Thyroid gland (tissue), 4 donors: ENCODE measurements around the gene CCDC34.

Source experiments
- POLR2A ChIP-seq, 2 donors: fragments of 450-650 bp; IDR thresholded peaks; one replicate each; pipeline ENCODE4 v1.6.1; 2017; ENCODE audit warnings: antibody characterized with exemption in 2 of 2, mild to moderate bottlenecking in 2 of 2, moderate library complexity in 1 of 2
- TF ChIP-seq, protein P1 (sequence below), 6 experiments: fragments of 200-600 bp in 3 of 6; fragments of 450-650 bp in 3 of 6; sonication (generic) in 3 of 6; IDR thresholded peaks; one replicate each; pipeline ENCODE4 v1.5.1; 2016 to 2019; ENCODE audit warnings: antibody characterized with exemption in 6 of 6, mild to moderate bottlenecking in 2 of 6, inconsistent platforms in 1 of 6, moderate library complexity in 1 of 6

DNA sequence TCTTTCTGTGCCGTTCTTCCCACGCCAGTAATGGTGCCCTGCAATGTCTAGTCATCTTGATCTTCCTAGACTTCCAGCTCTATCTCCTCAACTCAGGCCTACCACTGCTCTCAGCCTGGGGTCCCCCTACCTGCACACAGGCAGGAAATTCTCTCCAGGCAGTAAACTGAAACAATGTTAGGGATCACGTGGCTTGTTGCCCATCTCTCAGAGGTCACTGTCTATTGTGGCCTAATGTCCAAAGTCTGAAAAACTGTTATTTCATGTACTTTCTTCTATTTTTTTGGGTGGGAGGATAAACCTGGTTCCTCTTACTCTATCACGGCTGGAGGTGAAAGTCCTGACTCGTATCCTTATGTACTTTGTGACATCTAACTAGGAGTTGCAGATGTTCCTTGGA is 59.1 kb downstream of the CCDC34 start:
- TF ChIP-seq, protein P1, sequence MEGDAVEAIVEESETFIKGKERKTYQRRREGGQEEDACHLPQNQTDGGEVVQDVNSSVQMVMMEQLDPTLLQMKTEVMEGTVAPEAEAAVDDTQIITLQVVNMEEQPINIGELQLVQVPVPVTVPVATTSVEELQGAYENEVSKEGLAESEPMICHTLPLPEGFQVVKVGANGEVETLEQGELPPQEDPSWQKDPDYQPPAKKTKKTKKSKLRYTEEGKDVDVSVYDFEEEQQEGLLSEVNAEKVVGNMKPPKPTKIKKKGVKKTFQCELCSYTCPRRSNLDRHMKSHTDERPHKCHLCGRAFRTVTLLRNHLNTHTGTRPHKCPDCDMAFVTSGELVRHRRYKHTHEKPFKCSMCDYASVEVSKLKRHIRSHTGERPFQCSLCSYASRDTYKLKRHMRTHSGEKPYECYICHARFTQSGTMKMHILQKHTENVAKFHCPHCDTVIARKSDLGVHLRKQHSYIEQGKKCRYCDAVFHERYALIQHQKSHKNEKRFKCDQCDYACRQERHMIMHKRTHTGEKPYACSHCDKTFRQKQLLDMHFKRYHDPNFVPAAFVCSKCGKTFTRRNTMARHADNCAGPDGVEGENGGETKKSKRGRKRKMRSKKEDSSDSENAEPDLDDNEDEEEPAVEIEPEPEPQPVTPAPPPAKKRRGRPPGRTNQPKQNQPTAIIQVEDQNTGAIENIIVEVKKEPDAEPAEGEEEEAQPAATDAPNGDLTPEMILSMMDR (IDR thresholded peaks at IDR 0.05) = no peak
- no peak for TF ChIP-seq POLR2A (IDR thresholded peaks at IDR 0.05)
